ENCODE data around the gene CA11. TPM values are rescaled to one million over a fixed set of nuclear protein-coding genes. Genes with fewer than 3 reads are reported as not detected.

CA11 gene
- total and polyA plus RNA-seq, 9 of the 15 experiments (the other 6 are each of a cell fraction or from before 2014, with no cell fraction given): 2.9 to 19.9 (median 8.3) TPM

DNA sequence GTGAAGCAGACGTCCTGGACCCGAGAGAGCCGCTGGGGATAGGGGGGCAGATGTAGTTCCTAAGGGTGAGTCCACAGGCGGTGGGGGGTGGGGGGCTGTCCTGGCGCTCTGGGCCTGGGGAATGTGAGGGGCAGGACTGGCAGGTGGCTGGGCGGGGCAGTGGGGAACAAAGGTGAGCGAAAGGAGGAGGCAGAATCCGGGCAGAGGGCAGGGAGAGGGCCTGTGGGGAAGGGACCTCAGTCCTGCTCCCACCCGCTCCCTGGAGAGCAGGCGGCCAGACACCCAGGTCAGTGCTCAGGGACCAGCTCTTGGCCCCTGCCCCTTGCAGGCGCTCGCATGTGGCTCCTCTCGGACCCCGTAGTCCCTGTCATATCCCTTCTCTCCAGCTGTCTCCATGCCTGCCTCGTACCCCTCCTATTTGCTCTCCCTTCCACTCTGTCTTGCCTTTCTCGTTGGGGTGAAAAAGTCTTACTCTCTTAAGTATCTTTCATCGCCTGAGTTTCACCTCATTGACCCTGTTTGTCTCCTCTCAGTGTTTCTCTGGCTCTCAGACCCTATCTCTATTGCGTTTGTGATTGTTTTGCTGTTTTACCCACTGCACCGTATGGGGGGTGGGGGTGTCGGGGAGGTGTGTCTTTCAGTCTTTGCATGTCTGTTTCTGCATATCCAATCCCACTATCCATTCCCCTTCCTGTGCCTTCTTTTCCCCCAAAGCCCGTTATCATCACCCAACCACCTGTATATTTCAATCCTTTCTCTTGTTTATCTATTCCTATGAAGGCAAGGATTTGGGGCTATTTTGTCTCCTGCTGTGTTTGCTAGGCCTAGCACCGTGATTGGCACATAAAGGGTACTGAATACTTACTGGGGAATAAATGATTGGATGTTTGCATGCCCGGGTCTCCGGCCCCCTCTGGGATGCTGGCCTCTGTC is 20.9 kb downstream of the CA11 start (continued):
- TF ChIP-seq, protein P1, sequence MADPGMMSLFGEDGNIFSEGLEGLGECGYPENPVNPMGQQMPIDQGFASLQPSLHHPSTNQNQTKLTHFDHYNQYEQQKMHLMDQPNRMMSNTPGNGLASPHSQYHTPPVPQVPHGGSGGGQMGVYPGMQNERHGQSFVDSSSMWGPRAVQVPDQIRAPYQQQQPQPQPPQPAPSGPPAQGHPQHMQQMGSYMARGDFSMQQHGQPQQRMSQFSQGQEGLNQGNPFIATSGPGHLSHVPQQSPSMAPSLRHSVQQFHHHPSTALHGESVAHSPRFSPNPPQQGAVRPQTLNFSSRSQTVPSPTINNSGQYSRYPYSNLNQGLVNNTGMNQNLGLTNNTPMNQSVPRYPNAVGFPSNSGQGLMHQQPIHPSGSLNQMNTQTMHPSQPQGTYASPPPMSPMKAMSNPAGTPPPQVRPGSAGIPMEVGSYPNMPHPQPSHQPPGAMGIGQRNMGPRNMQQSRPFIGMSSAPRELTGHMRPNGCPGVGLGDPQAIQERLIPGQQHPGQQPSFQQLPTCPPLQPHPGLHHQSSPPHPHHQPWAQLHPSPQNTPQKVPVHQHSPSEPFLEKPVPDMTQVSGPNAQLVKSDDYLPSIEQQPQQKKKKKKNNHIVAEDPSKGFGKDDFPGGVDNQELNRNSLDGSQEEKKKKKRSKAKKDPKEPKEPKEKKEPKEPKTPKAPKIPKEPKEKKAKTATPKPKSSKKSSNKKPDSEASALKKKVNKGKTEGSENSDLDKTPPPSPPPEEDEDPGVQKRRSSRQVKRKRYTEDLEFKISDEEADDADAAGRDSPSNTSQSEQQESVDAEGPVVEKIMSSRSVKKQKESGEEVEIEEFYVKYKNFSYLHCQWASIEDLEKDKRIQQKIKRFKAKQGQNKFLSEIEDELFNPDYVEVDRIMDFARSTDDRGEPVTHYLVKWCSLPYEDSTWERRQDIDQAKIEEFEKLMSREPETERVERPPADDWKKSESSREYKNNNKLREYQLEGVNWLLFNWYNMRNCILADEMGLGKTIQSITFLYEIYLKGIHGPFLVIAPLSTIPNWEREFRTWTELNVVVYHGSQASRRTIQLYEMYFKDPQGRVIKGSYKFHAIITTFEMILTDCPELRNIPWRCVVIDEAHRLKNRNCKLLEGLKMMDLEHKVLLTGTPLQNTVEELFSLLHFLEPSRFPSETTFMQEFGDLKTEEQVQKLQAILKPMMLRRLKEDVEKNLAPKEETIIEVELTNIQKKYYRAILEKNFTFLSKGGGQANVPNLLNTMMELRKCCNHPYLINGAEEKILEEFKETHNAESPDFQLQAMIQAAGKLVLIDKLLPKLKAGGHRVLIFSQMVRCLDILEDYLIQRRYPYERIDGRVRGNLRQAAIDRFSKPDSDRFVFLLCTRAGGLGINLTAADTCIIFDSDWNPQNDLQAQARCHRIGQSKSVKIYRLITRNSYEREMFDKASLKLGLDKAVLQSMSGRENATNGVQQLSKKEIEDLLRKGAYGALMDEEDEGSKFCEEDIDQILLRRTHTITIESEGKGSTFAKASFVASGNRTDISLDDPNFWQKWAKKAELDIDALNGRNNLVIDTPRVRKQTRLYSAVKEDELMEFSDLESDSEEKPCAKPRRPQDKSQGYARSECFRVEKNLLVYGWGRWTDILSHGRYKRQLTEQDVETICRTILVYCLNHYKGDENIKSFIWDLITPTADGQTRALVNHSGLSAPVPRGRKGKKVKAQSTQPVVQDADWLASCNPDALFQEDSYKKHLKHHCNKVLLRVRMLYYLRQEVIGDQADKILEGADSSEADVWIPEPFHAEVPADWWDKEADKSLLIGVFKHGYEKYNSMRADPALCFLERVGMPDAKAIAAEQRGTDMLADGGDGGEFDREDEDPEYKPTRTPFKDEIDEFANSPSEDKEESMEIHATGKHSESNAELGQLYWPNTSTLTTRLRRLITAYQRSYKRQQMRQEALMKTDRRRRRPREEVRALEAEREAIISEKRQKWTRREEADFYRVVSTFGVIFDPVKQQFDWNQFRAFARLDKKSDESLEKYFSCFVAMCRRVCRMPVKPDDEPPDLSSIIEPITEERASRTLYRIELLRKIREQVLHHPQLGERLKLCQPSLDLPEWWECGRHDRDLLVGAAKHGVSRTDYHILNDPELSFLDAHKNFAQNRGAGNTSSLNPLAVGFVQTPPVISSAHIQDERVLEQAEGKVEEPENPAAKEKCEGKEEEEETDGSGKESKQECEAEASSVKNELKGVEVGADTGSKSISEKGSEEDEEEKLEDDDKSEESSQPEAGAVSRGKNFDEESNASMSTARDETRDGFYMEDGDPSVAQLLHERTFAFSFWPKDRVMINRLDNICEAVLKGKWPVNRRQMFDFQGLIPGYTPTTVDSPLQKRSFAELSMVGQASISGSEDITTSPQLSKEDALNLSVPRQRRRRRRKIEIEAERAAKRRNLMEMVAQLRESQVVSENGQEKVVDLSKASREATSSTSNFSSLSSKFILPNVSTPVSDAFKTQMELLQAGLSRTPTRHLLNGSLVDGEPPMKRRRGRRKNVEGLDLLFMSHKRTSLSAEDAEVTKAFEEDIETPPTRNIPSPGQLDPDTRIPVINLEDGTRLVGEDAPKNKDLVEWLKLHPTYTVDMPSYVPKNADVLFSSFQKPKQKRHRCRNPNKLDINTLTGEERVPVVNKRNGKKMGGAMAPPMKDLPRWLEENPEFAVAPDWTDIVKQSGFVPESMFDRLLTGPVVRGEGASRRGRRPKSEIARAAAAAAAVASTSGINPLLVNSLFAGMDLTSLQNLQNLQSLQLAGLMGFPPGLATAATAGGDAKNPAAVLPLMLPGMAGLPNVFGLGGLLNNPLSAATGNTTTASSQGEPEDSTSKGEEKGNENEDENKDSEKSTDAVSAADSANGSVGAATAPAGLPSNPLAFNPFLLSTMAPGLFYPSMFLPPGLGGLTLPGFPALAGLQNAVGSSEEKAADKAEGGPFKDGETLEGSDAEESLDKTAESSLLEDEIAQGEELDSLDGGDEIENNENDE (IDR thresholded peaks at IDR 0.05; ENCODE audit: low read depth, low read length): no peak
- TF ChIP-seq TRIM24 (IDR thresholded peaks at IDR 0.05): no peak
- TF ChIP-seq MTA2 (IDR thresholded peaks at IDR 0.05; ENCODE audit: low read depth): 0 out of 2 replicates have a peak, but pooled peaks have one; percentile 13

All from K562 (cell line).